Lung (tissue), 12 donors: ENCODE measurements around the gene MDFIC. TPM values are rescaled to one million over a fixed set of nuclear protein-coding genes. Genes with fewer than 3 reads are reported as not detected.
A peak's percentile ranks its signal among the peaks of the same experiment; 100 is the strongest.

ENCODE experiments used
- ATAC-seq: fragments of 200-7000 bp; cut with Tn5 transposase; one replicate; pipeline ENCODE4 v1.9.1; 2020; ENCODE audit warnings: moderate number of reproducible peaks; ENCODE audit not compliant: insufficient read depth, low FRiP score
- DNase-seq, 3 donors: peaks; one replicate each; pipeline ENCODE4 v3.0.0-alpha.2; 2013 to 2017
- H3K27ac ChIP-seq, 2 donors: one replicate each; pipeline ENCODE4 v1.5.1; 2013; ENCODE audit warnings: mild to moderate bottlenecking in 2 of 2, moderate library complexity in 2 of 2, control low read depth in 1 of 2, inconsistent platforms in 1 of 2, low read depth in 1 of 2, low read length in 1 of 2
- H3K27me3 ChIP-seq, 3 donors: one replicate each; pipeline ENCODE4 v1.5.1; 2013; ENCODE audit warnings: low read length in 2 of 3; ENCODE audit not compliant: control insufficient read depth in 3 of 3, insufficient read depth in 3 of 3
- H3K36me3 ChIP-seq, 4 donors: one replicate each; pipeline ENCODE4 v1.5.1; 2013; ENCODE audit warnings: low read length in 4 of 4, mild to moderate bottlenecking in 1 of 4, moderate library complexity in 1 of 4; ENCODE audit not compliant: control insufficient read depth in 4 of 4, insufficient read depth in 4 of 4
- H3K4me1 ChIP-seq, 5 donors: one replicate each; pipeline ENCODE4 v1.5.1; 2013; ENCODE audit warnings: low read length in 5 of 5, mild to moderate bottlenecking in 2 of 5, moderate library complexity in 1 of 5; ENCODE audit not compliant: control insufficient read depth in 5 of 5, insufficient read depth in 5 of 5
- H3K4me3 ChIP-seq: one replicate; pipeline ENCODE4 v1.5.1; 2013; ENCODE audit warnings: mild to moderate bottlenecking, control low read depth, moderate library complexity
- H3K9ac ChIP-seq, 2 donors: one replicate each; pipeline ENCODE4 v1.5.1; 2013; ENCODE audit warnings: low read length in 2 of 2, control low read depth in 1 of 2; ENCODE audit not compliant: insufficient read depth in 1 of 2
- H3K9me3 ChIP-seq, 4 donors: one replicate each; pipeline ENCODE4 v1.5.1; 2013; ENCODE audit warnings: low read length in 3 of 4, mild to moderate bottlenecking in 1 of 4, moderate library complexity in 1 of 4; ENCODE audit not compliant: control insufficient read depth in 4 of 4, insufficient read depth in 3 of 4
- WGBS, 2 donors: extraction: QIAGEN DNeasy Blood & Tissue Kit; methylation state at CpG; one replicate each; pipeline ENCODE4 v1.1.7; 2013; 5-methylcytosine and 5-hydroxymethylcytosine counted together
- polyA plus RNA-seq, 2 donors: library from polyadenylated mRNA; stranded (reverse); fragments of 200-250 nt; gene quantifications; one replicate each; pipeline ENCODE4 v1.2.1, GENCODE V29; 2013
- total RNA-seq, 2 donors: library from RNA; depleted of rRNA in 1 of 2; stranded (reverse); fragments of >200 nt in 1 of 2; gene quantifications; one replicate each; pipeline ENCODE4 v1.2.1, GENCODE V29; 2014 to 2021
- TF ChIP-seq, protein P1 (sequence below): IDR thresholded peaks from 2 replicates; pipeline ENCODE4 v1.5.1; 2012; ENCODE audit warnings: mild to moderate bottlenecking; ENCODE audit errors: control extremely low read depth, extremely low read depth
- donor health status: control.
- donor health status: control.
- donor health status: Bipolar disorder and iron deficiency.
- donor health status: healthy.
- donor health status: DM: yes; HTN: yes; CAD: no.

Gene MDFIC
- total and polyA plus RNA-seq, 4 donors = 13.3 to 55.5 (median 25.5) TPM

DNA sequence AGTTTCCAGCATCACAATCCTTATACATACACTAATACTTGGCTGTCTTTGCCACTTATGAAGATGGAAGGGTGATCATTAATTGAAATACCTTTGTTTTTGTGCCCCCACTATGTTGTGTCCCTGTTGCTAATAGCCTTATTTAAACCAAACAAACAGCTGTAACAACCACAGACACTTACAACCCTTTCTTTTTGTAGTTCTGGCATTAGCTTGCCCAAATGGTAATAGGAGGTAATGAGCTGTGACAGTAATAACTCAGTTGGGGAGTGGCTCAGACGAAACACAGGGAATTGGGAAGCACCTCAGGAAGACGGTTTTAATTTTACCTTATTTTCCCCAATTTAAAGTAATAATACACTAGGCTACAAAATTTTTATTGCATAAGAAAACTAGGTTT, 83.4 kb downstream of the MDFIC start:
- no peak for DNase-seq
- no peak overlapping the region for H3K9ac ChIP-seq
- TF ChIP-seq, protein P1, sequence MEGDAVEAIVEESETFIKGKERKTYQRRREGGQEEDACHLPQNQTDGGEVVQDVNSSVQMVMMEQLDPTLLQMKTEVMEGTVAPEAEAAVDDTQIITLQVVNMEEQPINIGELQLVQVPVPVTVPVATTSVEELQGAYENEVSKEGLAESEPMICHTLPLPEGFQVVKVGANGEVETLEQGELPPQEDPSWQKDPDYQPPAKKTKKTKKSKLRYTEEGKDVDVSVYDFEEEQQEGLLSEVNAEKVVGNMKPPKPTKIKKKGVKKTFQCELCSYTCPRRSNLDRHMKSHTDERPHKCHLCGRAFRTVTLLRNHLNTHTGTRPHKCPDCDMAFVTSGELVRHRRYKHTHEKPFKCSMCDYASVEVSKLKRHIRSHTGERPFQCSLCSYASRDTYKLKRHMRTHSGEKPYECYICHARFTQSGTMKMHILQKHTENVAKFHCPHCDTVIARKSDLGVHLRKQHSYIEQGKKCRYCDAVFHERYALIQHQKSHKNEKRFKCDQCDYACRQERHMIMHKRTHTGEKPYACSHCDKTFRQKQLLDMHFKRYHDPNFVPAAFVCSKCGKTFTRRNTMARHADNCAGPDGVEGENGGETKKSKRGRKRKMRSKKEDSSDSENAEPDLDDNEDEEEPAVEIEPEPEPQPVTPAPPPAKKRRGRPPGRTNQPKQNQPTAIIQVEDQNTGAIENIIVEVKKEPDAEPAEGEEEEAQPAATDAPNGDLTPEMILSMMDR = no peak
- peaks cover 0 to 4% (median 0%) of the 10 kb centered on the region in 4 donors for H3K36me3 ChIP-seq
- no peak for ATAC-seq
- peaks cover 5 to 21% (median 10%) of the 10 kb centered on the region in 5 donors for H3K4me1 ChIP-seq
- H3K27ac ChIP-seq = no peak overlapping the region
- 87 to 97% methylated on average over 2 of the region's 2 CpGs for WGBS, 2 donors
- H3K4me3 ChIP-seq = no peak overlapping the region
- H3K27me3 ChIP-seq = no peaks in the 10 kb centered on the region
- no peaks in the 10 kb centered on the region for H3K9me3 ChIP-seq

- DNase-seq (no peak), ATAC-seq (no peak)
- 97 to 98% methylated on average over 4 of the region's 4 CpGs for WGBS, 2 donors
- H3K9ac ChIP-seq = no peak overlapping the region
- TF ChIP-seq, protein P1 = no peak
- H3K4me3 ChIP-seq = no peak overlapping the region
- H3K36me3 ChIP-seq = peaks cover 0 to 4% (median 0%) of the 10 kb centered on the region in 4 donors
- H3K9me3 ChIP-seq = no peaks in the 10 kb centered on the region
- H3K4me1 ChIP-seq = peaks cover 5 to 21% (median 10%) of the 10 kb centered on the region in 5 donors
- H3K27me3 ChIP-seq = no peaks in the 10 kb centered on the region
- no peak overlapping the region for H3K27ac ChIP-seq
Measured at GRCh38 chr7:115005953-115006352, 84.1 kb downstream of the MDFIC start.

GRCh38 chr7:115007751-115008150, 85.9 kb downstream of the MDFIC start:
- Histone ChIP-seq H3K9ac (no peak overlapping the region), H3K4me1 (peaks cover 5 to 21% (median 10%) of the 10 kb centered on the region in 5 donors), H3K4me3 (no peak overlapping the region), H3K27me3 (no peaks in the 10 kb centered on the region), H3K27ac (peak overlapping the region in 1 of 2 donors; percentile 18), H3K9me3 (no peaks in the 10 kb centered on the region), H3K36me3 (no peaks in the 10 kb centered on the region)
- TF ChIP-seq, protein P1 = no peak
- no peak for DNase-seq
- 89 to 91% methylated on average over 7 of the region's 7 CpGs for WGBS, 2 donors
- no peak for ATAC-seq

DNA sequence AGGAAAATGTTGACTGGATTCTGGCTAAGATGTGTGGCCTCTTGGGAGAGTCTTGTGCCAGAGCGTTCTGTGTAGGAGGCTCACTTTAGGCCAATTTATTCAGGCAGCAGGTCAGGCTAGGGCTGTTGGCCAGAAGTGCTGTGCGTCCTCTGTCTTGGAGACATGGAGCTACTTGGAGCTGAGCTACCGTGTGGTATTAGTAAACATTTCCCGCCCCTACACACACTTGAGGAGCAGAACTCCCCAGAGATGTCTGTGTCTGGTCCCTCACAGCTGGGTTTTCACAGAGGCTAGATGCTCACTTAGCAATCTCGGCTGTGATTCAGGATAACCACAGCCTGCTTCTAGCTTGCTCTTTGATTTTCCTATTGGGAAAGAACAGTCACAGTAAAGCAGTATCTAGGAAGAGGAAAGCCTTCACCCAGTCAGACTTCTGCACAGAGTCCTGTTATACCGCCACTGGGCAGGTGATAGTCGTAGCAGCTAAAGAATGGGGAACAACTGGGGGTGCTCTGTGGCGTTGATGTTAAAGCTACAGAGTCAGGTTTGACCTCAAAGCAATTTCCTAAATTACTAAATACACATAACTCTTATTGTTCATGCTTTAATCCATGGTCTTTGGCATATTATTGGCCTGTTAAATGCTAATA, 86.7 kb downstream of the MDFIC start:
- H3K36me3 ChIP-seq = no peaks in the 10 kb centered on the region
- 36 to 55% methylated on average over 8 of the region's 8 CpGs for WGBS, 2 donors
- H3K4me3 ChIP-seq = no peak overlapping the region
- DNase-seq (peak; percentile 14 to 45 (median 33)), ATAC-seq (peak; percentile 44)
- TF ChIP-seq, protein P1 = no peak
- H3K27me3 ChIP-seq = no peaks in the 10 kb centered on the region
- H3K9me3 ChIP-seq = no peaks in the 10 kb centered on the region
- no peak overlapping the region for H3K9ac ChIP-seq
- peak overlapping the region; percentile 58 to 79 for H3K27ac ChIP-seq
- peaks cover 5 to 21% (median 10%) of the 10 kb centered on the region in 5 donors for H3K4me1 ChIP-seq
